Peyer's patch (tissue), 4 donors: ENCODE results near the gene LEKR1.

ENCODE experiments used
- CTCF ChIP-seq, 6 experiments: fragments of 450-650 bp in 4 of 6; fragments of 200-600 bp in 2 of 6; sonication (generic) in 1 of 6; IDR thresholded peaks; one replicate each; pipeline ENCODE4 v1.5.1; 2017 to 2019; ENCODE audit warnings: antibody characterized with exemption in 6 of 6, mild to moderate bottlenecking in 3 of 6, moderate library complexity in 1 of 6
- POLR2A ChIP-seq, 2 donors: fragments of 450-650 bp; IDR thresholded peaks; one replicate each; pipeline ENCODE4 v1.5.1; 2017; ENCODE audit warnings: antibody characterized with exemption in 2 of 2, mild to moderate bottlenecking in 2 of 2, moderate library complexity in 2 of 2

GRCh38 chr3:156776871-156777270 lies 49.3 kb upstream of the LEKR1 start:
- no peak for TF ChIP-seq POLR2A (IDR thresholded peaks at IDR 0.05)
- no peak for TF ChIP-seq CTCF (IDR thresholded peaks at IDR 0.05)
